ENCODE measurements around the gene DDX39A.

- TF ChIP-seq, protein P1, sequence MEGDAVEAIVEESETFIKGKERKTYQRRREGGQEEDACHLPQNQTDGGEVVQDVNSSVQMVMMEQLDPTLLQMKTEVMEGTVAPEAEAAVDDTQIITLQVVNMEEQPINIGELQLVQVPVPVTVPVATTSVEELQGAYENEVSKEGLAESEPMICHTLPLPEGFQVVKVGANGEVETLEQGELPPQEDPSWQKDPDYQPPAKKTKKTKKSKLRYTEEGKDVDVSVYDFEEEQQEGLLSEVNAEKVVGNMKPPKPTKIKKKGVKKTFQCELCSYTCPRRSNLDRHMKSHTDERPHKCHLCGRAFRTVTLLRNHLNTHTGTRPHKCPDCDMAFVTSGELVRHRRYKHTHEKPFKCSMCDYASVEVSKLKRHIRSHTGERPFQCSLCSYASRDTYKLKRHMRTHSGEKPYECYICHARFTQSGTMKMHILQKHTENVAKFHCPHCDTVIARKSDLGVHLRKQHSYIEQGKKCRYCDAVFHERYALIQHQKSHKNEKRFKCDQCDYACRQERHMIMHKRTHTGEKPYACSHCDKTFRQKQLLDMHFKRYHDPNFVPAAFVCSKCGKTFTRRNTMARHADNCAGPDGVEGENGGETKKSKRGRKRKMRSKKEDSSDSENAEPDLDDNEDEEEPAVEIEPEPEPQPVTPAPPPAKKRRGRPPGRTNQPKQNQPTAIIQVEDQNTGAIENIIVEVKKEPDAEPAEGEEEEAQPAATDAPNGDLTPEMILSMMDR (IDR thresholded peaks at IDR 0.05): no peak
- no peak for TF ChIP-seq POLR2A (IDR thresholded peaks at IDR 0.05)
Measured at GRCh38 chr19:14411938-14412245, 7.2 kb downstream of the DDX39A start.

All from esophagus squamous epithelium (tissue), 4 donors.